ENCODE data around the gene GCNT2. TPM values are rescaled to one million over a fixed set of nuclear protein-coding genes. Genes with fewer than 3 reads are reported as not detected.

Gene GCNT2
- total and polyA plus RNA-seq, 10 donors: 1.8 to 27.2 (median 11.3) TPM

GRCh38 chr6:10557913-10558312, 36.8 kb downstream of the GCNT2 start:
- Histone ChIP-seq H3K9me3 (no peaks in the 10 kb centered on the region), H3K27ac (no peak overlapping the region), H3K27me3 (replicated peaks in 1 of 7) (no peaks in the 10 kb centered on the region), H3K4me3 (no peak overlapping the region), H3K36me3 (peaks cover 0 to 16% (median 0%) of the 10 kb centered on the region in 6 donors), H3K4me1 (peaks cover 0 to 35% (median 10%) of the 10 kb centered on the region in 6 donors)
- TF ChIP-seq POLR2AphosphoS5 (IDR thresholded peaks at IDR 0.05): no peak
- no peak for TF ChIP-seq CTCF (IDR thresholded peaks at IDR 0.05 in 8 of 11, conservative IDR thresholded peaks at IDR 0.05 in 3 of 11)
- no peak for TF ChIP-seq POLR2A (IDR thresholded peaks at IDR 0.05)
- DNase-seq: no peak
- intact Hi-C loops (cut with DNase I; ENCODE audit: low total_unique reads): no loop called here

GRCh38 chr6:10558565-10558964, 37.4 kb downstream of the GCNT2 start:
- Histone ChIP-seq H3K4me1 (peaks cover 0 to 35% (median 10%) of the 10 kb centered on the region in 6 donors), H3K36me3 (peaks cover 0 to 16% (median 0%) of the 10 kb centered on the region in 6 donors), H3K27ac (no peak overlapping the region), H3K9me3 (no peaks in the 10 kb centered on the region), H3K27me3 (replicated peaks in 1 of 7) (no peaks in the 10 kb centered on the region), H3K4me3 (no peak overlapping the region)
- TF ChIP-seq POLR2A (IDR thresholded peaks at IDR 0.05) (no peak), POLR2AphosphoS5 (IDR thresholded peaks at IDR 0.05) (no peak), CTCF (IDR thresholded peaks at IDR 0.05 in 8 of 11, conservative IDR thresholded peaks at IDR 0.05 in 3 of 11) (no peak)
- 90 to 95% (median 95%) methylated on average over 10 of the region's 10 CpGs for WGBS, 5 donors
- intact Hi-C loops (cut with DNase I; ENCODE audit: low total_unique reads): no loop called here
- no peak for DNase-seq

GRCh38 chr6:10559522-10560152, 38.5 kb downstream of the GCNT2 start:
- Histone ChIP-seq H3K27ac (no peak overlapping the region), H3K9me3 (no peaks in the 10 kb centered on the region), H3K36me3 (peaks cover 0 to 16% (median 0%) of the 10 kb centered on the region in 6 donors), H3K27me3 (replicated peaks in 1 of 7) (no peaks in the 10 kb centered on the region), H3K4me1 (peaks cover 0 to 35% (median 10%) of the 10 kb centered on the region in 6 donors), H3K4me3 (no peak overlapping the region)
- DNase-seq: no peak
- TF ChIP-seq CTCF (IDR thresholded peaks at IDR 0.05 in 8 of 11, conservative IDR thresholded peaks at IDR 0.05 in 3 of 11): no peak
- no peak for TF ChIP-seq POLR2AphosphoS5 (IDR thresholded peaks at IDR 0.05)
- no peak for TF ChIP-seq POLR2A (IDR thresholded peaks at IDR 0.05)
- intact Hi-C loops (cut with DNase I; ENCODE audit: low total_unique reads): no loop called here
- WGBS, 5 donors: 56 to 77% (median 73%) methylated on average over 9 of the region's 9 CpGs

- no peak overlapping the region for H3K27ac ChIP-seq
- H3K36me3 ChIP-seq: peaks cover 0 to 12% (median 0%) of the 10 kb centered on the region in 6 donors
- no peaks in the 10 kb centered on the region for H3K27me3 ChIP-seq (replicated peaks in 1 of 7)
- TF ChIP-seq CTCF (IDR thresholded peaks at IDR 0.05 in 8 of 11, conservative IDR thresholded peaks at IDR 0.05 in 3 of 11): no peak
- no peak for TF ChIP-seq POLR2AphosphoS5 (IDR thresholded peaks at IDR 0.05)
- no peak for TF ChIP-seq POLR2A (IDR thresholded peaks at IDR 0.05)
- H3K4me3 ChIP-seq: no peak overlapping the region
- 44 to 54% (median 49%) methylated on average over 9 of the region's 9 CpGs for WGBS, 5 donors
- peaks cover 0 to 20% (median 5%) of the 10 kb centered on the region in 6 donors for H3K4me1 ChIP-seq
- H3K9me3 ChIP-seq: no peaks in the 10 kb centered on the region
- DNase-seq: no peak
- intact Hi-C loops (cut with DNase I; ENCODE audit: low total_unique reads): no loop called here
These were observed 40.6 kb downstream of the GCNT2 start for GRCh38 chr6:10561611-10562199.

Data from spleen (tissue), 11 donors.